ENCODE measurements around the gene PER2. TPM values are rescaled to one million over a fixed set of nuclear protein-coding genes. Genes with fewer than 3 reads are reported as not detected.

Gene PER2
- total and polyA plus RNA-seq, 2 donors from 2014 or later: 1.8 to 28.4 TPM

DNA sequence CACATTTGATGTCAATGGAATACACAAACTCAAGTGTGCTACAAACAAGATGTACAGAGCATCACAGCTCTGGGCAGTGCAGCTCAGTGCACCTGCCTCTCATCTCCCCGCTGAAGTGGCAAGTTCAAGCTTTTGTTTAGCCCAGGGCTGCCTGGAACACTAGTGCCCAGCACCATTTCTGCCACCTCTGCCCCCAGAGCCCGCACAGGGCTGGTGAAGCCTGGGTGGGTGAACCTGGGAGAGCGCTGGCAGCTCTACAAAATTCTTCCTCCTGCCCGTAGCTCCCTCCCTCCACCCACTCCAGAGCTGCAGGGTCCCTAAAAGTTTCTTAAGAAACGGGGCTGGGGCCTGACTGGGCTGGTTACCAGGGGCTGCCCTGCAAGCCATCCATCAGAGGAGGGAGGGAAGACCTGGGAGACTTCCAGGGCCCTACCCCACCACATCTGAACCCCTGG, 50.1 kb downstream of the PER2 start:
- H3K9me3 ChIP-seq (ENCODE audit: control insufficient read depth in 2 of 3, insufficient read depth in 1 of 3, low read length in 3 of 3): no peaks in the 10 kb centered on the region
- H3K27ac ChIP-seq (ENCODE audit: low read depth in 2 of 2, low read length in 2 of 2): no peak overlapping the region
- no peaks in the 10 kb centered on the region for H3K36me3 ChIP-seq (ENCODE audit: control insufficient read depth in 2 of 3, insufficient read depth in 3 of 3, low read length in 3 of 3)
- peaks cover 3% of the 10 kb centered on the region for H3K27me3 ChIP-seq (ENCODE audit: control insufficient read depth, insufficient read depth, low read length)
- H3K4me3 ChIP-seq (ENCODE audit: low read length in 3 of 3): no peak overlapping the region
- intact Hi-C loops (cut with DNase I): no loop called here
- TF ChIP-seq, protein P1, sequence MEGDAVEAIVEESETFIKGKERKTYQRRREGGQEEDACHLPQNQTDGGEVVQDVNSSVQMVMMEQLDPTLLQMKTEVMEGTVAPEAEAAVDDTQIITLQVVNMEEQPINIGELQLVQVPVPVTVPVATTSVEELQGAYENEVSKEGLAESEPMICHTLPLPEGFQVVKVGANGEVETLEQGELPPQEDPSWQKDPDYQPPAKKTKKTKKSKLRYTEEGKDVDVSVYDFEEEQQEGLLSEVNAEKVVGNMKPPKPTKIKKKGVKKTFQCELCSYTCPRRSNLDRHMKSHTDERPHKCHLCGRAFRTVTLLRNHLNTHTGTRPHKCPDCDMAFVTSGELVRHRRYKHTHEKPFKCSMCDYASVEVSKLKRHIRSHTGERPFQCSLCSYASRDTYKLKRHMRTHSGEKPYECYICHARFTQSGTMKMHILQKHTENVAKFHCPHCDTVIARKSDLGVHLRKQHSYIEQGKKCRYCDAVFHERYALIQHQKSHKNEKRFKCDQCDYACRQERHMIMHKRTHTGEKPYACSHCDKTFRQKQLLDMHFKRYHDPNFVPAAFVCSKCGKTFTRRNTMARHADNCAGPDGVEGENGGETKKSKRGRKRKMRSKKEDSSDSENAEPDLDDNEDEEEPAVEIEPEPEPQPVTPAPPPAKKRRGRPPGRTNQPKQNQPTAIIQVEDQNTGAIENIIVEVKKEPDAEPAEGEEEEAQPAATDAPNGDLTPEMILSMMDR (IDR thresholded peaks at IDR 0.05; ENCODE audit: borderline replicate concordance, extremely low read depth, insufficient read depth): no peak
- DNase-seq (peak in 1 of 5 donors; percentile 46), FAIRE-seq (no peak)
- H3K4me1 ChIP-seq (ENCODE audit: control insufficient read depth in 2 of 3, insufficient read depth in 2 of 3, low read depth in 1 of 3, low read length in 3 of 3): peaks cover 0 to 14% (median 10%) of the 10 kb centered on the region in 3 donors
- no peak overlapping the region for H3K9ac ChIP-seq (ENCODE audit: low read length in 3 of 3)

DNA sequence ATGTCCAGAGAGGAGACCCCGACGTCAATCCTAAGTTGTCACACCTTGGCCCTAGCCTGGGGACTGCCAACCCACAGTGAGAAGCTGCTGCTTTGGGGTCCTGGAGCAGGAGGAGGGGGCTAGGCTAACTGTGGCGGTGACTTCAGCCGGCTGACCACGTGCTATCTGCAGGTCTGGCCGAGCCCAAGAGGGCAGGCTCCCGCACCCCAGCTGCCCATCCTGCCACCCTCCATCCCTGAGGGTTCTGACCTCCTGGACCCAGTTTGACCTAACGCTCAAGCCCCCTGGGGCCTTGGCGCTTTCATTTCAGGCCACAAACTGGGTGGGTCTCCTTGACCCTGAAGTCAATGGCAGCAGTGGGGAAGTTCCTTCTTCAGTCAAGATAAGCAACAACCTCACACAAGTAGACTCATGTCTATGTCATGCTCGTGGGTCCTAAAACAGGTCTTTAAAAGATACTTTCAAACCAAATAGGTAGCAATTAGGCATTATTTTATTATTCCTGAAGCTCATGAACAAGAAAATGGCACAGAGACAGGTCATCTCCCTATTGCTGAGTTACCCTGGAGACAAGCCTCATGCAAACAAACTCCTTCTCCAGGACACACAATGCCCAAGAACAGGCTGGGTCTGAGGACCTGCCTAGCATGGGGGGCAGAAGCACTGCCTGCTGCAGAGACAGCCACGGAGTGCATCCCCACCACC, 50.8 kb downstream of the PER2 start:
- H3K9ac ChIP-seq (ENCODE audit: low read length in 3 of 3): no peak overlapping the region
- DNase-seq: peak in 1 of 5 donors; percentile 51
- H3K36me3 ChIP-seq (ENCODE audit: control insufficient read depth in 2 of 3, insufficient read depth in 3 of 3, low read length in 3 of 3): no peaks in the 10 kb centered on the region
- peaks cover 0 to 7% (median 4%) of the 10 kb centered on the region in 3 donors for H3K4me1 ChIP-seq (ENCODE audit: control insufficient read depth in 2 of 3, insufficient read depth in 2 of 3, low read depth in 1 of 3, low read length in 3 of 3)
- H3K27ac ChIP-seq (ENCODE audit: low read depth in 2 of 2, low read length in 2 of 2): no peak overlapping the region
- no peaks in the 10 kb centered on the region for H3K9me3 ChIP-seq (ENCODE audit: control insufficient read depth in 2 of 3, insufficient read depth in 1 of 3, low read length in 3 of 3)
- no peak for FAIRE-seq
- H3K4me3 ChIP-seq (ENCODE audit: low read length in 3 of 3): no peak overlapping the region
- H3K27me3 ChIP-seq (ENCODE audit: control insufficient read depth, insufficient read depth, low read length): peaks cover 3% of the 10 kb centered on the region
- intact Hi-C loops (cut with DNase I): no loop called here
- TF ChIP-seq, protein P1 (IDR thresholded peaks at IDR 0.05; ENCODE audit: borderline replicate concordance, extremely low read depth, insufficient read depth): no peak

DNA sequence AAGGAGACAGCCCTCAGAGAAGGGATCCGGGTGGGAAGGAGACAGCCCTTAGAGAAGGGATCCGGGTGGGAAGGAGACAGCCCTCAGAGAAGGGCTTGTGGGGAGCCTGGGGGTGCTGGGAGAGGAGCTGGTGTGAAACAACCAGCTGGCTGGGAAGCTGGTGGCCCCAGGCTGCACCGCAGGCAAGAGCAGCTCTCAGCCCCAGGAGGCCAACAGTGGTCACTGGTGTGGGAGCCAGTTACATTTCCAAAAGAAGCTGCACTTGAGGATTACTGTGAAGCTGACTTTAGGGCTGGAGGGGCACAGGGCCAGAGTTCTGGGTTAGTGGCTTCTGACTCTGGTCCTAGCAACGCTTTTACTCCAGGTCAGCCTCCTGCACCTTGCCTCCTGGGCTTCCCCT, 51.8 kb downstream of the PER2 start:
- Histone ChIP-seq H3K27ac (ENCODE audit: low read depth in 2 of 2, low read length in 2 of 2) (no peak overlapping the region), H3K27me3 (ENCODE audit: control insufficient read depth, insufficient read depth, low read length) (peaks cover 3% of the 10 kb centered on the region), H3K9ac (ENCODE audit: low read length in 3 of 3) (no peak overlapping the region), H3K4me1 (ENCODE audit: control insufficient read depth in 2 of 3, insufficient read depth in 2 of 3, low read depth in 1 of 3, low read length in 3 of 3) (peaks cover 0 to 6% (median 2%) of the 10 kb centered on the region in 3 donors), H3K36me3 (ENCODE audit: control insufficient read depth in 2 of 3, insufficient read depth in 3 of 3, low read length in 3 of 3) (no peaks in the 10 kb centered on the region), H3K9me3 (ENCODE audit: control insufficient read depth in 2 of 3, insufficient read depth in 1 of 3, low read length in 3 of 3) (no peaks in the 10 kb centered on the region), H3K4me3 (ENCODE audit: low read length in 3 of 3) (no peak overlapping the region)
- TF ChIP-seq, protein P1 (IDR thresholded peaks at IDR 0.05; ENCODE audit: borderline replicate concordance, extremely low read depth, insufficient read depth): no peak
- intact Hi-C loops (cut with DNase I): no loop called here
- DNase-seq: peak in 1 of 5 donors; percentile 31
- FAIRE-seq: no peak
